OCI-LY7 (cell line): Measurements from ENCODE around the gene HS2ST1. TPM values are rescaled to one million over a fixed set of nuclear protein-coding genes. Genes with fewer than 3 reads are reported as not detected.
A peak's percentile ranks its signal among the peaks of the same experiment; 100 is the strongest.
"Not testable (repeated sequence)": the region's sequence is repeated elsewhere in the genome, so short reads cannot be mapped to it uniquely, and the experiment has no call there.

Experiments used
- BruUV-seq: library from RNA; stranded (reverse); fragments of 400-500 nt; replicated peaks from 2 replicates; lab custom pipeline; 2021; lab: Mats Ljungman, UMichigan
- CTCF ChIA-PET: fragments of 300-600 bp; sonication (Branson Sonifier 250); formaldehyde crosslinking; loops from one replicate; lab custom pipeline; 2022; ENCODE audit warnings: antibody characterized with exemption; ENCODE audit not compliant: unreplicated experiment; lab: Charles Lee
- POLR2A ChIA-PET: fragments of 300-600 bp; sonication (Branson Sonifier 250); formaldehyde crosslinking; loops from one replicate; lab custom pipeline; 2022; ENCODE audit warnings: antibody characterized with exemption; lab: Charles Lee
- DNase-seq: peaks from one replicate; pipeline ENCODE4 v3.0.0-alpha.2; 2015; ENCODE audit warnings: low spot score
- H2AFZ ChIP-seq: fragments of 200-600 bp; sonication (generic), shearing (Covaris generic); 2 replicates; pipeline ENCODE4 v1.6.1; 2014; ENCODE audit warnings: mild to moderate bottlenecking, antibody characterized with exemption, low read length, moderate library complexity
- H3K27ac ChIP-seq: fragments of 200-600 bp; sonication (generic); 2 replicates; pipeline ENCODE4 v1.5.1; 2014; ENCODE audit warnings: mixed run types, low read depth, mild to moderate bottlenecking, moderate library complexity, low read length, inconsistent platforms; ENCODE audit not compliant: poor library complexity, severe bottlenecking
- H3K36me3 ChIP-seq: fragments of 200-600 bp; sonication (generic); 2 replicates; pipeline ENCODE4 v1.6.1; 2014; ENCODE audit warnings: mild to moderate bottlenecking, antibody characterized with exemption, low read length, moderate library complexity, mixed read lengths; ENCODE audit not compliant: insufficient read depth
- H3K4me1 ChIP-seq: fragments of 200-600 bp; sonication (generic); 2 replicates; pipeline ENCODE4 v1.5.1; 2014; ENCODE audit warnings: mild to moderate bottlenecking, low read length; ENCODE audit not compliant: insufficient read depth, poor library complexity, severe bottlenecking
- H3K4me2 ChIP-seq: fragments of 200-600 bp; sonication (generic); 2 replicates; pipeline ENCODE4 v1.6.1; 2014; ENCODE audit warnings: mild to moderate bottlenecking, low read length
- H3K4me3 ChIP-seq: fragments of 200-600 bp; sonication (generic); 2 replicates; pipeline ENCODE4 v1.5.1; 2014; ENCODE audit warnings: mild to moderate bottlenecking, low read depth, low read length; ENCODE audit not compliant: poor library complexity, severe bottlenecking
- H3K79me2 ChIP-seq: fragments of 200-600 bp; sonication (generic); 2 replicates; pipeline ENCODE4 v1.6.1; 2016; ENCODE audit warnings: low read depth, mild to moderate bottlenecking, low read length, moderate library complexity, mixed read lengths; ENCODE audit not compliant: insufficient read depth
- H3K9me2 ChIP-seq: fragments of 200-600 bp; sonication (generic); 2 replicates; pipeline ENCODE4 v1.6.1; 2016; ENCODE audit warnings: mild to moderate bottlenecking, low read length, mixed read lengths; ENCODE audit not compliant: insufficient read depth
- H3K9me3 ChIP-seq: fragments of 200-600 bp; sonication (generic); 2 replicates; pipeline ENCODE4 v1.6.1; 2014; ENCODE audit warnings: mild to moderate bottlenecking, mixed run types, low read length, mixed read lengths
- H4K20me1 ChIP-seq: fragments of 200-600 bp; sonication (generic); 2 replicates; pipeline ENCODE4 v1.6.1; 2014; ENCODE audit warnings: mild to moderate bottlenecking, antibody characterized with exemption, low read length, moderate library complexity, mixed read lengths; ENCODE audit not compliant: insufficient read depth
- EZH2phosphoT487 ChIP-seq: fragments of 200-600 bp; sonication (generic); IDR thresholded peaks from 2 replicates; pipeline ENCODE4 v1.6.1; 2018; ENCODE audit warnings: low read depth, borderline replicate concordance, mild to moderate bottlenecking, mixed run types, antibody characterized with exemption, low read length, moderate library complexity, mixed read lengths
- intact Hi-C: fragments of 100-400 bp; cut with micrococcal nuclease; formaldehyde crosslinking; loops from one replicate; pipeline ENCODE4 v1.10.0; 2022; ENCODE audit not compliant: unreplicated experiment
- total RNA-seq, 2 experiments: library from RNA; depleted of rRNA in 1 of 2; stranded (reverse); fragments of >200 nt in 1 of 2; shearing (Covaris generic) in 1 of 2; gene quantifications; 2 replicates each; pipeline ENCODE4 v1.2.3, GENCODE V29; 2014 to 2022
- TF ChIP-seq, protein P1 (sequence below): fragments of 200-600 bp; sonication (generic); conservative IDR thresholded peaks from 2 replicates; pipeline ENCODE4 v1.5.1; 2014; ENCODE audit warnings: mild to moderate bottlenecking, antibody characterized with exemption, low read length, moderate library complexity, mixed read lengths

The HS2ST1 gene
- total RNA-seq, 2 experiments from 2014 or later: 20.9 to 63.7 TPM

DNA sequence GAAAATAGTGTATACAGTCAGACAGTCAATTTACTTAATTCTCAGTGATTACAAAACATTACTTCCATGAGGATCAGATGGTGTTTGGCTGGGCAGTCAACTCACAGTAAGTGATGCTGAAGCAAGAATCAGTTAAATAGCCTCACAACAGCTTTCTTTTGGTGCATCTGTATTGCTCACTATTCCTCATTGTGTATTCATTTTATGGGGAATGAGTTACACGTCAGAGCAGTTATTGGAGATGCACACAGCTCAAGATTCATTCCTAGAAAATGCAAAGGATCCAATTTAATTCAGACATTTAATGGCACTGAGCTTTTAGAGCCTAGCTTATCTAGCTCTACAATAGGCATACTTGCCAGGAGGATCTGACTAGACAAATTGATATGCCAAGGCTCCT, 150.6 kb downstream of the HS2ST1 start:
- no peak for DNase-seq
- CTCF ChIA-PET: interaction anchor here (0.8 kb wide), 1 partner anchor 10 kb away, joined by 3 read pairs; no protein-coding TSS in a partner anchor
- TF ChIP-seq EZH2phosphoT487: no peak
- TF ChIP-seq, protein P1, sequence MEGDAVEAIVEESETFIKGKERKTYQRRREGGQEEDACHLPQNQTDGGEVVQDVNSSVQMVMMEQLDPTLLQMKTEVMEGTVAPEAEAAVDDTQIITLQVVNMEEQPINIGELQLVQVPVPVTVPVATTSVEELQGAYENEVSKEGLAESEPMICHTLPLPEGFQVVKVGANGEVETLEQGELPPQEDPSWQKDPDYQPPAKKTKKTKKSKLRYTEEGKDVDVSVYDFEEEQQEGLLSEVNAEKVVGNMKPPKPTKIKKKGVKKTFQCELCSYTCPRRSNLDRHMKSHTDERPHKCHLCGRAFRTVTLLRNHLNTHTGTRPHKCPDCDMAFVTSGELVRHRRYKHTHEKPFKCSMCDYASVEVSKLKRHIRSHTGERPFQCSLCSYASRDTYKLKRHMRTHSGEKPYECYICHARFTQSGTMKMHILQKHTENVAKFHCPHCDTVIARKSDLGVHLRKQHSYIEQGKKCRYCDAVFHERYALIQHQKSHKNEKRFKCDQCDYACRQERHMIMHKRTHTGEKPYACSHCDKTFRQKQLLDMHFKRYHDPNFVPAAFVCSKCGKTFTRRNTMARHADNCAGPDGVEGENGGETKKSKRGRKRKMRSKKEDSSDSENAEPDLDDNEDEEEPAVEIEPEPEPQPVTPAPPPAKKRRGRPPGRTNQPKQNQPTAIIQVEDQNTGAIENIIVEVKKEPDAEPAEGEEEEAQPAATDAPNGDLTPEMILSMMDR: no peak
- Histone ChIP-seq H3K27ac (peak overlapping the region; percentile 49), H3K4me2 (peak overlapping the region; percentile 34; the same call in 1 of the 2 replicates), H3K9me3 (peaks cover 60% of the 10 kb centered on the region), H3K4me3 (no peak overlapping the region), H4K20me1 (no peaks in the 10 kb centered on the region), H3K4me1 (peaks cover 69% of the 10 kb centered on the region), H3K36me3 (peaks cover 68% of the 10 kb centered on the region), H3K9me2 (no peaks in the 10 kb centered on the region), H3K79me2 (peaks cover 91% of the 10 kb centered on the region), H2AFZ (no peak overlapping the region)
- BruUV-seq: no TSS peak
- intact Hi-C loops: no loop called here
- POLR2A ChIA-PET: interaction anchor here (0.6 to 3.2 kb wide), 13 partner anchors 10 to 314 kb away, joined by 3 to 14 read pairs (median 3); no protein-coding TSS in a partner anchor

DNA sequence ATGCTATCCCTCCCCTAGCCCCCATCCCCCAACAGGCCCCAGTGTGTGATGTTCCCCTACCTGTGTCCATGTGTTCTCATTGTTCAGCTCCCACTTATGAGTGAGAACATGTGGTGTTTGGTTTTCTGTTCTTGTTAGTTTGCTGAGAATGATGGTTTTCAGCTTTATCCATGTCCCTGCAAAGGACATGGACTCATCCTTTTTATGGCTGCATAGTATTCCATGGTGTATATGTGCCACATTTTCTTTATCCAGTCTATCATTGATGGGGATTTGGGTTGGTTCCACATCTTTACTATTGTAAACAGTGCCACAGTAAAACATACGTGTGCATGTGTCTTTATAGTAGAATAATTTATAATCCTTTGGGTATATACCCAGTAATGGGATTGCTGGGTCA, 152.3 kb downstream of the HS2ST1 start:
- H3K9me3 ChIP-seq: peaks cover 44% of the 10 kb centered on the region
- H2AFZ ChIP-seq, H3K27ac ChIP-seq, H3K4me2 ChIP-seq, H3K4me3 ChIP-seq, DNase-seq, H4K20me1 ChIP-seq, intact Hi-C loops, CTCF ChIA-PET, BruUV-seq, H3K9me2 ChIP-seq: not testable (repeated sequence)
- peaks cover 64% of the 10 kb centered on the region for H3K4me1 ChIP-seq
- peaks cover 63% of the 10 kb centered on the region for H3K36me3 ChIP-seq
- H3K79me2 ChIP-seq: peaks cover 90% of the 10 kb centered on the region
- POLR2A ChIA-PET: interaction anchor here (0.8 to 2.2 kb wide), 5 partner anchors 10 to 39 kb away, joined by 3 to 14 read pairs (median 5); no protein-coding TSS in a partner anchor

DNA sequence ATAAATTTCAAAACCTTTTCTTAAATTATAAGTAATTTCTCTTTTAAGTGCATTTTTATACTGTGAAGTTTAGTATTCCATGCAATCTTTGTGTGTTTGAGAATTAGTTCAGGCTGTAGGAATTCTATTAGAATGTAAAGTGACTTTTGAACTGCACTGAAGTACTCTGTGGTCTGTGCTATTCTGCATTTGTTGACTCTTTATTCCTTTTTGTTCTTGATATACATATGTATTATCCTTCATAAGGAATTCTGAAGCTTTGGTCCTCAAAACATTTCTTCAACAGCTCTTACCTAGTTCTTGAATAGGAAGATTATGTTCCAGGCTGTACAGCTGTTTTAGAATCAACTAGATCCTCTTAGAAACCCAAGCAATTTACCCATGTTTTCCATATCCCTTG, 158.0 kb downstream of the HS2ST1 start:
- Histone ChIP-seq H3K9me2 (no peaks in the 10 kb centered on the region), H3K9me3 (peaks cover 5% of the 10 kb centered on the region; the same call in 1 of the 2 replicates), H3K79me2 (peaks cover 80% of the 10 kb centered on the region), H3K36me3 (peaks cover 67% of the 10 kb centered on the region), H3K4me1 (peaks cover 26% of the 10 kb centered on the region), H3K4me2 (no peak overlapping the region), H2AFZ (no peak overlapping the region), H3K27ac (no peak overlapping the region), H4K20me1 (no peaks in the 10 kb centered on the region), H3K4me3 (no peak overlapping the region)
- no TSS peak for BruUV-seq
- ChIA-PET CTCF (no interaction called here), POLR2A (interaction anchor here (0.8 to 2.9 kb wide), 6 partner anchors 10 to 255 kb away, joined by 3 to 22 read pairs (median 4); partner anchors contain the start of genes HS2ST1 and SELENOF)
- intact Hi-C loops: no loop called here
- no peak for DNase-seq
- TF ChIP-seq, protein P1: no peak
- no peak for TF ChIP-seq EZH2phosphoT487
